Effector CD8-positive, alpha-beta T cell (primary cell): ENCODE results near the gene BRIX1.
"Not testable (repeated sequence)": the region's sequence is repeated elsewhere in the genome, so short reads cannot be mapped to it uniquely, and the experiment has no call there.

Experiments used
- DNase-seq: peaks from one replicate; lab custom pipeline; 2025; lab: John Stamatoyannopoulos, UW

The BRIX1 gene

GRCh38 chr5:34914671-34915138 is 806 bp upstream of the BRIX1 start:
- DNase-seq = no peak

- no peak for DNase-seq
These were observed 313 bp downstream of the BRIX1 start for GRCh38 chr5:34915856-34916192.

GRCh38 chr5:34916518-34916917 is 1.0 kb downstream of the BRIX1 start:
- no peak for DNase-seq

DNA sequence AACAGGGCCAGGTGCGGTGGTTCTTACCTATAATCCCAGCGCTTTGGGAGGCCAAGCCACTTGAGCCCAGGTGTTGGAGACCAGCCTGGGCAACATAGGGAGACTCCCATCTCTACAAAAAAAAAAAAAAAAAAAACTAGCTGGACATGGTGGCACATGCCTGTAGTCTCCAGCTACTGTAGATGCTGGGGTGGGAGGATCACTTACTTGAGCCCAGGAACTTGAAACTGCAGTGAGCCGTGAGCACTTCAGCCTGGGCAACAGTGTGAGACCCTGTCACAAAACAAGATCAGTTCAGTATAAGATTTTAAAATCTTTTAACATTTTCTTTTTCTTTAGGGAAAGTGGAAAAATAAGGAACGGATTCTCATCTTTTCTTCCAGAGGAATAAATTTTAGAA is 2.5 kb downstream of the BRIX1 start:
- DNase-seq = no peak

GRCh38 chr5:34919077-34919476 is 3.6 kb downstream of the BRIX1 start:
- no peak for DNase-seq

DNA sequence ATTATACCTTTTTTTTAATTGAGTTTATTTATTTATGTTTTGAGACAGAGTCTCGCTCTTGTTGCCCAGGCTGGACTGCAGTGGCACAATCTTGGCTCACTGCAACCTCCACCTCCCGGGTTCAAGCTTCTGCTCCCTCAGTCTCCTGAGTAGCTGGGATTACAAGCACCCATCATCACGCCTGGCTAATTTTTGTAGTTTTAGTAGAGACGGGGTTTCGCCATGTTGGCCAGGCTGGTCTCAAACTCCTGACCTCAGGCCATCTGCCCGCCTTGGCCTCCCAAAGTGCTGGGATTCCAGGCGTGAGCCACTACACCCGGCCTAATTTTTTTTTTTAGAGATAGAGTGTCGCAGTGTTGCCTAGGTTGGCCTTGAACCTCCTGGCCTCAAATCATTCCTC is 7.7 kb downstream of the BRIX1 start:
- DNase-seq = not testable (repeated sequence)

DNA sequence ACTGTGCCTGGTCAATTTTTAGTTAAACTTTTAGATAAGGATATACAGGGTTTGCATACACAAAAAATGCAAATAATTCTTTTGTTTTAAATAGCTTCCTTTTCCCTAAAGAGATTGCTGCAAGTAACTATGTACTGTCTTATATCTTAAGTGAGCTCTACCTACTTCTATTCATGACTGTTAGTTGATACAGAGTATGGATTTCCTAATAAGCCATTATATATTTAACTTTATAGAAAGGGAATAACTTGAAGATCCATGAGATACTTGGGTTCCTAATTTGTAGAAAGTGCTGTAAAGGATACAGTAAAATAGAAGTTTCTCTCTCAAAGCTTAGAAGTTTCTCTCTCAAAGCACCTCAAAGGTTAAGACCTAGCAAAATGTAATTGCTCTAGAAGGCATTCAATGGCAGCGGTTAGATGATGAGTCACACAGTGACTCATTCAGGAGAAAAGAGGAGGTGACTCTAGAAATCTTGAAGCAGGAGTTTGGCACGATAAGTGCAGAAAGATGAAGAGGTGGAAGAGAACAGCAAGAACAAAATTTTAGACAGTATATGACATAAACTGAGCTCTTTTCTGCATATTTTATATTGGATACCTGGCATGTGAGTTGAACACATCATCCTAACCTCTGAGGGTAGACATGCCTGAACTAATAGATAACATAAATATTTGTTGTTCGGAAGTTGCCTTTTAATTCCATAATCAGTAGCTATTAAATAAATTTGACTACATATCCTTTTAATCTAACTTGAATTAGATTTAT is 8.4 kb downstream of the BRIX1 start:
- no peak for DNase-seq

DNA sequence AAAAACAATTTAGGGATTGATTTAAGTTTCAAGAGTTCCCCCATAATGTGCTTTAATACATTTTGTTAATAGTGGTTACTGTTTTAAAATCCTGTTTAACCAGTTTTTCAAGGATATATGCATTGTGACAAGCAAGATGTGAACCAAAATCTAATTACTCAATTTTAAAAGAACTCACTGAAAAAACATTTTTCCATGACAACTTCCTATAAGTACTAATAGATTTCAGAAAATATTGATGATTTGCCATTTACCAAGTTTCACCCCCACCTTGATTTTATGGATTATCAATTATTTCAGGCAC is 8.9 kb downstream of the BRIX1 start:
- DNase-seq = no peak

DNA sequence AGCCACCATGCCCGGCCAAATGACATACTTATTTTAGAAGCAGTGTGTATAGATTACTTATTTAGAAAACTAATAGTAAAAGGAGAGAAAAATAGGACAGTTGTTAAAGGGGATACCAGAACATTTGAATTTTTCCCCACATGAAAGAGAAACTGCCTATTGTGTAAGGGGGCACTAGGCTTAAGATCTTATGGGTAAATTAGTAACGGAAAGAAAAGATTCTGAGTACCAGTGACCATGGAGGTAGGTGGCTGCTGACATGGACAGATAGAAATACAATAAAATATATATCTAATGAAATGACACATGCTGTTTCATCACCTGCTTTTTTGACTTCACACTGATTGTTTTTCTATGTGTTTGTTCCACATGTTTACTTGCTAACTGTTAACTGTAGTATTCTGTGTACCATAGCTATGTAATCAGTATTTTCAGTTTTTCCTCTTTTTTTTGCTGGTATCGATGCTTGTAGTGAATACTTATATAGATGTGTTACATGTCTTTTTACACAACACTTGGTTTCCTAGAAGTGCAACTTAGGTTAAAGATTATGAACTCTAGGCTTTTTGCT is 10.9 kb downstream of the BRIX1 start:
- DNase-seq = no peak

- no peak for DNase-seq
These were observed 12.3 kb downstream of the BRIX1 start for GRCh38 chr5:34927785-34928184.

DNA sequence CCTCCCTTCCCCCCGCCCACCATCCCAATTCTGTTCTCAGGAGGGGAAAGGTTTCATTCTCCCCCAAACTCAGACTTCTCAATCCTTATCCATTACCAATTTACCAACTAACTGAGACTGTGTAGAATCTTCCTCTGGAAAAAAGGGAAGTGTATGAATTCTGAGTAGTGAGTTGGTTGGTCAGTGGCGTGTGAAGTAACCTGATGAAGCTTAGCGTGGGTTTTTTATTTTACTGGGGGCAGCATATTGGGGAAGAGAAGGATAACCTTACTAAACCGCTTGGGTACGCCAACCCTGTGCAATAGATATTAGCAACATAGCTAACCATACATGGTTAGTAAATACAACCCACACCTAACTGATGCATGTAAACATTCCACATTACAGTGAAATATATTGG is 12.8 kb downstream of the BRIX1 start:
- no peak for DNase-seq

DNA sequence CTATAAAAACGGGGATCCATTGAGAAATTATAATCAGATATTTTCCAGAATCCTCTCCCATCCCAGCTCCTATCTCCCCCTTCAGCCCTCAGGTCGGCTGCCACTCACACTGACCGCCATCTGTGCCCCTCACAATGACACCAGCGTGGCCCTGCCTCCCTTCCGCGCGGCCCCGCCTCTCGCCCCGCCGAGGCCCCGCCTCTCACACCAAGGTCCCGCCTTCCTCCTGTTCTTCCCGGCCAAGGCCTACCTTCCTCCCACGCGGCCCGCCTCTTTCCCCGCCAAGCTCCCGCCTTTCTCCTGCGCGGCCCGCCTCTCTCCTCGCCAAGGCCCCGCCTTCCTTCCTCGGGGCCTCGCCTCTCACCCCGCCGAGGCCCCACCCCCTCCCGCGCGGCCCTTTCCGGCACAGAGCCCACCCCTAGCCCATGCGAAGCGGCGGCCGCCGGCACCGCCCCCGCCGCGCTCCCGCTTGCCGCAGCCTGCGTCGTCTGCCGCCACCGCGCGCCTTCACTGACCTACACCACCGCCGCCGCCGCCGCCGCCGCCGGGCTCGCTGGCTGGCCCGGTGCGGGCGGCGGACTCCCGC is 13.7 kb downstream of the BRIX1 start, which contains the start of gene DNAJC21:
Gene DNAJC21 (plus strand): TSS at position 426 of the 586 bp plus-strand sequence. CDS start 261 bp downstream, outside the sequence.
- peak; percentile 94 for DNase-seq

- DNase-seq = peak; percentile 64
These were observed 14.4 kb downstream of the BRIX1 start for GRCh38 chr5:34929720-34930461.

DNA sequence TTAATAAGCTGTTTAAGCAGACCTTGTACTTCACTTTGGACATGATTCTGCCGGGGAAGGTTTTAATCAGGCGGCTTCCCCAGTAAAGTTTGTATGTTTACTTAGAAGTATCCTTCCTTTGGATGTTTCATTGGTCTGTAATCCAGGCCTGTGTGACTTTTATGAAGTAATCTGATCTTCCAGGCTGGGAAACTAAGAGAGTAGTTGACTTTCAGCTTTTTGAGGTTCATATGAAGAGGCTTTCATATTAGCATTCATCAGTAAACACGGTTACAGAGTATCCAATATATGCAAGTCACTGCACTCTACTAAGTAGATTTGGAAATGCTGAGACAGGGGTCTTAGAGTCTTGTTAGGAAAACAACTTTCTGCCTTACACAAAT is 14.9 kb downstream of the BRIX1 start:
- no peak for DNase-seq

DNA sequence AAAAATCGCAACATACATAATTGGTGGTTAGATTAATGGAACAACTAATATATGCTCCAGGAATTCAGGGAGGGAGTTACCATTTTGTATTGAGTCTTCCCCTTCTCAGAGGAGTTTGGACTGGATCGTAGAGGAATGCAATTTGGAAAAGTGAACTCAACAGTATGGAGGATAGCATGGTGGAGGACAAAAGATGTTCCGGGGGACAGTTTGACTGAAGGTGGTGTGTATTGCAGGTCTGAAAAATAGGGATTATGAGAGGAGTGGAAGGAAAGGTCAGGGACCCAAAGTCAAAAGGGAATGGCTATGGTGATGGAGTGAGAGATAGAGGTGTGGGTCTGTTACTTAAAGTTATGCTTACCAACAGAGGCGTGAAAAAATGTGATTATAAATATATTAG is 15.4 kb downstream of the BRIX1 start:
- no peak for DNase-seq

DNA sequence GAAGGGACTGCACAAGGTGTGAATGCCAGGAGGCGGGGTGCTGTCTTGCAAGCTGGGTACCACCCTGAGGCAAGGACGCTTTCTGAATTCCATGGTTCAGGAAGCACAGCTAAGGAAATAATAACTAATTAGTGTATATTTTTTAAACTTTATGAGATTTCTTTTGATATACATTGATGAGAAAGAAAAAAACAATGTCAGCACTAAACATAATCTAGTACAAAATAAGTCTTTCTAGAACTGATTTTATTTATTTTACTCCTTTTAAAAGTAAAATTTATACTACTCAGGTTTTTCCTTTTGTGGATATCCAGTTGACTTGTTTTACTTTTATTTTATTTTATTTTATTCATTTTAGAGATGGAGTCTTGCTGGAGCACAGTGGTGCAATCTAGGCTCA is 17.4 kb downstream of the BRIX1 start:
- no peak for DNase-seq

DNA sequence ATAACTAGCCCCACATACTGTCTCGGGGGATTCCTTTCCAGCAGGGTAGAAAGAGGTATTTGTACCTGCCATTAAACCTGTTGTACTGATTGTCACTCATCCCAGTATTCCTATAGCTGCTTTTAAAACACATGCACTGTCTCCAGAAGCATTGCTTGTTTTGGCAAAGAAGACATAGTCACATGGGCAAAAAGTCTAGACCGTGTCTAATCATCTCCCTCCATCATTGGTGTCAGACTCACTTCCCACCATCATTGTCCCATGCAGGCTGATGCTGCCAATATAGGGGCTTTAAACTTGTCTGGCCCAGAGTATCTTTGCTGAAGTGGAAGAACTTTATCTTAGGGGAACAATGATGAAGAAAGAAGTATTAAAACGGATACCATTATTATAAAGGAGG is 26.4 kb downstream of the BRIX1 start:
- no peak for DNase-seq

DNA sequence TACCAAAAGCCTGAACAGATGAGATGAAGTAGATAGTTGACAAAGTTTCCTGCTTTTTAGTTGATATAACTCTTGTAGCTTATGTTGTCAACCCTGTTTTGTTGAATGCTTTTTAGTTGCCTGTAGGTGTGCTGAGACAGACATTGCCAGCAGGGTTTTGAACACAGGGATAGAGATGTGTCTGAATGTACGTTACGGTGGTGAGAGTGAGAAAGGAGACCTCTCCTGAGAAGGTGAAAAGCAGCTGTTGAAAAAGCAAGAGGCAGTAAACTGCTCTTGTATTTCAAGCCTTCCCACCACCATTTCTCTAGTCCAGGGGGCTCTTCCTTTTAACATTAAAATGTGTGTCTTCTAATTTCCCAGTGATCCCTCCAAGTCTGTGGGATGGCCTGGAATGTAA is 28.5 kb downstream of the BRIX1 start:
- no peak for DNase-seq

GRCh38 chr5:34944460-34945047 is 29.0 kb downstream of the BRIX1 start:
- no peak for DNase-seq

DNA sequence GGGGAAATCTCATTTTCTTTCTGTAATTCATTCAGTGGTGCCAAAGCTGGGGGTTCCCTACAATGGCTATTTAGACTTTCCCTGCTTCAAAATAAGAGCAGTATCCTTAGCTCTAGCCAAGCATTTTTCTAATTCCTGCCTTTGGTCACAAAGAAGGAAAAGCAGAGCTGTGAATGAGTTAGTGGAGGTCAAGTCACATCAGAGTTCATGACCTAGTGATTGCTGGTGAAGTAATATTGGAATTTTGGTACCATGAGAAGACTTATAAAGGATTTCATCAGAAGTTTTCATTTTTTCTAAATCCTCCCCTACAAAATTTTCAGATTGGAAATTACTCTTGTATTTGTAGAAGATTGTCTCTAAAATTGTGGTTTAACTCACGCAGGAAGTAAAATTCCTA is 41.8 kb downstream of the BRIX1 start:
- DNase-seq = no peak

- DNase-seq = no peak
These were observed 42.6 kb downstream of the BRIX1 start for GRCh38 chr5:34957857-34958690.

GRCh38 chr5:34959323-34959722 is 43.8 kb downstream of the BRIX1 start:
- DNase-seq = no peak
